ENCODE results near the gene C1orf94. TPM values are rescaled to one million over a fixed set of nuclear protein-coding genes. Genes with fewer than 3 reads are reported as not detected.

Gene C1orf94
- total RNA-seq, 1 donor from 2014 or later, result not detected

GRCh38 chr1:34237151-34237815, 60.6 kb downstream of the C1orf94 start:
- Mint-ChIP-seq H3K4me1 (ENCODE audit: low read depth, unreplicated experiment) (no peaks in the 10 kb centered on the region), H3K36me3 (ENCODE audit: unreplicated experiment) (peaks cover 11% of the 10 kb centered on the region), H3K27me3 (ENCODE audit: unreplicated experiment) (peaks cover 2% of the 10 kb centered on the region), H3K27ac (ENCODE audit: unreplicated experiment) (no peak overlapping the region), H3K4me3 (ENCODE audit: unreplicated experiment) (no peak overlapping the region), H3K9me3 (ENCODE audit: unreplicated experiment) (no peaks in the 10 kb centered on the region)
- DNase-seq, result no peak
- no peak for TF ChIP-seq CTCF (IDR thresholded peaks at IDR 0.05; ENCODE audit: partially characterized antibody, unreplicated experiment)

GRCh38 chr1:34245967-34246366, 69.3 kb downstream of the C1orf94 start:
- H3K36me3 Mint-ChIP-seq (ENCODE audit: unreplicated experiment), result no peaks in the 10 kb centered on the region
- no peaks in the 10 kb centered on the region for H3K27me3 Mint-ChIP-seq (ENCODE audit: unreplicated experiment)
- peaks cover 2% of the 10 kb centered on the region for H3K9me3 Mint-ChIP-seq (ENCODE audit: unreplicated experiment)
- H3K4me3 Mint-ChIP-seq (ENCODE audit: unreplicated experiment), result no peak overlapping the region
- DNase-seq, result no peak
- no peak for TF ChIP-seq CTCF (IDR thresholded peaks at IDR 0.05; ENCODE audit: partially characterized antibody, unreplicated experiment)
- no peaks in the 10 kb centered on the region for H3K4me1 Mint-ChIP-seq (ENCODE audit: low read depth, unreplicated experiment)
- no peak overlapping the region for H3K27ac Mint-ChIP-seq (ENCODE audit: unreplicated experiment)

GRCh38 chr1:34250342-34250741, 73.6 kb downstream of the C1orf94 start:
- H3K36me3 Mint-ChIP-seq (ENCODE audit: unreplicated experiment), result no peaks in the 10 kb centered on the region
- TF ChIP-seq CTCF (IDR thresholded peaks at IDR 0.05; ENCODE audit: partially characterized antibody, unreplicated experiment), result no peak
- no peak for DNase-seq
- no peak overlapping the region for H3K27ac Mint-ChIP-seq (ENCODE audit: unreplicated experiment)
- no peaks in the 10 kb centered on the region for H3K4me1 Mint-ChIP-seq (ENCODE audit: low read depth, unreplicated experiment)
- peaks cover 2% of the 10 kb centered on the region for H3K9me3 Mint-ChIP-seq (ENCODE audit: unreplicated experiment)
- H3K4me3 Mint-ChIP-seq (ENCODE audit: unreplicated experiment), result no peak overlapping the region
- H3K27me3 Mint-ChIP-seq (ENCODE audit: unreplicated experiment), result no peaks in the 10 kb centered on the region

GRCh38 chr1:34262023-34262853, 85.5 kb downstream of the C1orf94 start:
- Mint-ChIP-seq H3K4me1 (ENCODE audit: low read depth, unreplicated experiment) (peaks cover 2% of the 10 kb centered on the region), H3K36me3 (ENCODE audit: unreplicated experiment) (no peaks in the 10 kb centered on the region), H3K4me3 (ENCODE audit: unreplicated experiment) (no peak overlapping the region), H3K9me3 (ENCODE audit: unreplicated experiment) (no peaks in the 10 kb centered on the region), H3K27ac (ENCODE audit: unreplicated experiment) (no peak overlapping the region), H3K27me3 (ENCODE audit: unreplicated experiment) (no peaks in the 10 kb centered on the region)
- DNase-seq, result no peak
- TF ChIP-seq CTCF (IDR thresholded peaks at IDR 0.05; ENCODE audit: partially characterized antibody, unreplicated experiment), result no peak

- Mint-ChIP-seq H3K27me3 (ENCODE audit: unreplicated experiment) (peaks cover 4% of the 10 kb centered on the region), H3K36me3 (ENCODE audit: unreplicated experiment) (no peaks in the 10 kb centered on the region), H3K9me3 (ENCODE audit: unreplicated experiment) (peaks cover 2% of the 10 kb centered on the region), H3K4me3 (ENCODE audit: unreplicated experiment) (no peak overlapping the region), H3K4me1 (ENCODE audit: low read depth, unreplicated experiment) (peaks cover 2% of the 10 kb centered on the region), H3K27ac (ENCODE audit: unreplicated experiment) (no peak overlapping the region)
- DNase-seq, result no peak
- no peak for TF ChIP-seq CTCF (IDR thresholded peaks at IDR 0.05; ENCODE audit: partially characterized antibody, unreplicated experiment)
Measured at GRCh38 chr1:34262921-34263320, 86.2 kb downstream of the C1orf94 start.

Measured in glutamatergic neuron (in vitro differentiated cells).